ENCODE results near the gene DTHD1.

Gene DTHD1

GRCh38 chr4:36325926-36326325 lies 44.5 kb downstream of the DTHD1 start:
- TF ChIP-seq EZH2phosphoT487 (IDR thresholded peaks at IDR 0.05; ENCODE audit: borderline replicate concordance) = no peak
- Histone ChIP-seq H3K4me3 (ENCODE audit: low read length, poor library complexity, severe bottlenecking) (no peak overlapping the region), H3F3A (ENCODE audit: low read depth) (no peaks in the 10 kb centered on the region), H3K4me2 (ENCODE audit: low read depth, low read length, poor library complexity, severe bottlenecking) (no peak overlapping the region), H3K4me1 (ENCODE audit: insufficient read depth, low read length, poor library complexity, severe bottlenecking) (peaks cover 45% of the 10 kb centered on the region), H3K36me3 (ENCODE audit: insufficient read depth, low read length) (no peaks in the 10 kb centered on the region), H3K27me3 (ENCODE audit: insufficient read depth, low read length, poor library complexity, severe bottlenecking) (no peaks in the 10 kb centered on the region), H4K20me1 (ENCODE audit: insufficient read depth, low read length, poor library complexity, severe bottlenecking) (no peaks in the 10 kb centered on the region), H3K79me2 (ENCODE audit: insufficient read depth, low read length) (no peaks in the 10 kb centered on the region), H3K9me3 (ENCODE audit: insufficient read depth, low read depth, low read length) (no peaks in the 10 kb centered on the region), H3K9me2 (replicated peaks; ENCODE audit: low read depth, low read length) (no peaks in the 10 kb centered on the region), H3K9ac (ENCODE audit: low read depth, low read length, poor library complexity, severe bottlenecking) (no peak overlapping the region), H2AFZ (ENCODE audit: low read length) (no peak overlapping the region)

GRCh38 chr4:36326476-36327029 lies 45.1 kb downstream of the DTHD1 start:
- Histone ChIP-seq H3K79me2 (ENCODE audit: insufficient read depth, low read length) (no peaks in the 10 kb centered on the region), H3K9me2 (replicated peaks; ENCODE audit: low read depth, low read length) (no peaks in the 10 kb centered on the region), H3K4me1 (ENCODE audit: insufficient read depth, low read length, poor library complexity, severe bottlenecking) (peaks cover 41% of the 10 kb centered on the region), H3K27me3 (ENCODE audit: insufficient read depth, low read length, poor library complexity, severe bottlenecking) (no peaks in the 10 kb centered on the region), H2AFZ (ENCODE audit: low read length) (no peak overlapping the region), H3K4me3 (ENCODE audit: low read length, poor library complexity, severe bottlenecking) (no peak overlapping the region), H3K9ac (ENCODE audit: low read depth, low read length, poor library complexity, severe bottlenecking) (no peak overlapping the region), H3F3A (ENCODE audit: low read depth) (no peaks in the 10 kb centered on the region), H3K36me3 (ENCODE audit: insufficient read depth, low read length) (no peaks in the 10 kb centered on the region), H3K4me2 (ENCODE audit: low read depth, low read length, poor library complexity, severe bottlenecking) (no peak overlapping the region), H3K9me3 (ENCODE audit: insufficient read depth, low read depth, low read length) (no peaks in the 10 kb centered on the region), H4K20me1 (ENCODE audit: insufficient read depth, low read length, poor library complexity, severe bottlenecking) (no peaks in the 10 kb centered on the region)
- no peak for TF ChIP-seq EZH2phosphoT487 (IDR thresholded peaks at IDR 0.05; ENCODE audit: borderline replicate concordance)
- TF ChIP-seq CTCF (conservative IDR thresholded peaks at IDR 0.05; ENCODE audit: low read length) = no peak

GRCh38 chr4:36327400-36327799 lies 46.0 kb downstream of the DTHD1 start:
- H3F3A ChIP-seq (ENCODE audit: low read depth) = no peaks in the 10 kb centered on the region
- H3K4me2 ChIP-seq (ENCODE audit: low read depth, low read length, poor library complexity, severe bottlenecking) = no peak overlapping the region
- H2AFZ ChIP-seq (ENCODE audit: low read length) = no peak overlapping the region
- TF ChIP-seq CTCF (conservative IDR thresholded peaks at IDR 0.05; ENCODE audit: low read length) = no peak
- no peak for TF ChIP-seq EZH2phosphoT487 (IDR thresholded peaks at IDR 0.05; ENCODE audit: borderline replicate concordance)
- H3K4me3 ChIP-seq (ENCODE audit: low read length, poor library complexity, severe bottlenecking) = no peak overlapping the region
- H3K9me3 ChIP-seq (ENCODE audit: insufficient read depth, low read depth, low read length) = no peaks in the 10 kb centered on the region
- H3K79me2 ChIP-seq (ENCODE audit: insufficient read depth, low read length) = no peaks in the 10 kb centered on the region
- H3K27me3 ChIP-seq (ENCODE audit: insufficient read depth, low read length, poor library complexity, severe bottlenecking) = no peaks in the 10 kb centered on the region
- peaks cover 37% of the 10 kb centered on the region for H3K4me1 ChIP-seq (ENCODE audit: insufficient read depth, low read length, poor library complexity, severe bottlenecking)
- no peaks in the 10 kb centered on the region for H3K36me3 ChIP-seq (ENCODE audit: insufficient read depth, low read length)
- no peaks in the 10 kb centered on the region for H4K20me1 ChIP-seq (ENCODE audit: insufficient read depth, low read length, poor library complexity, severe bottlenecking)
- H3K9ac ChIP-seq (ENCODE audit: low read depth, low read length, poor library complexity, severe bottlenecking) = no peak overlapping the region
- no peaks in the 10 kb centered on the region for H3K9me2 ChIP-seq (replicated peaks; ENCODE audit: low read depth, low read length)

- no peak for TF ChIP-seq EZH2phosphoT487 (IDR thresholded peaks at IDR 0.05; ENCODE audit: borderline replicate concordance)
- TF ChIP-seq CTCF (conservative IDR thresholded peaks at IDR 0.05; ENCODE audit: low read length) = no peak
- H3F3A ChIP-seq (ENCODE audit: low read depth) = no peaks in the 10 kb centered on the region
- H3K4me2 ChIP-seq (ENCODE audit: low read depth, low read length, poor library complexity, severe bottlenecking) = no peak overlapping the region
- peak overlapping the region; percentile 50; the same call in 1 of the 2 replicates for H2AFZ ChIP-seq (ENCODE audit: low read length)
- H4K20me1 ChIP-seq (ENCODE audit: insufficient read depth, low read length, poor library complexity, severe bottlenecking) = no peaks in the 10 kb centered on the region
- no peak overlapping the region for H3K9ac ChIP-seq (ENCODE audit: low read depth, low read length, poor library complexity, severe bottlenecking)
- peaks cover 35% of the 10 kb centered on the region for H3K4me1 ChIP-seq (ENCODE audit: insufficient read depth, low read length, poor library complexity, severe bottlenecking)
- no peaks in the 10 kb centered on the region for H3K36me3 ChIP-seq (ENCODE audit: insufficient read depth, low read length)
- H3K27me3 ChIP-seq (ENCODE audit: insufficient read depth, low read length, poor library complexity, severe bottlenecking) = no peaks in the 10 kb centered on the region
- H3K79me2 ChIP-seq (ENCODE audit: insufficient read depth, low read length) = no peaks in the 10 kb centered on the region
- no peak overlapping the region for H3K4me3 ChIP-seq (ENCODE audit: low read length, poor library complexity, severe bottlenecking)
- no peaks in the 10 kb centered on the region for H3K9me3 ChIP-seq (ENCODE audit: insufficient read depth, low read depth, low read length)
- no peaks in the 10 kb centered on the region for H3K9me2 ChIP-seq (replicated peaks; ENCODE audit: low read depth, low read length)
Observed at GRCh38 chr4:36328130-36328529, 46.7 kb downstream of the DTHD1 start.

All from Loucy (cell line).